Measurements from ENCODE around the gene ARL4D.

DNA sequence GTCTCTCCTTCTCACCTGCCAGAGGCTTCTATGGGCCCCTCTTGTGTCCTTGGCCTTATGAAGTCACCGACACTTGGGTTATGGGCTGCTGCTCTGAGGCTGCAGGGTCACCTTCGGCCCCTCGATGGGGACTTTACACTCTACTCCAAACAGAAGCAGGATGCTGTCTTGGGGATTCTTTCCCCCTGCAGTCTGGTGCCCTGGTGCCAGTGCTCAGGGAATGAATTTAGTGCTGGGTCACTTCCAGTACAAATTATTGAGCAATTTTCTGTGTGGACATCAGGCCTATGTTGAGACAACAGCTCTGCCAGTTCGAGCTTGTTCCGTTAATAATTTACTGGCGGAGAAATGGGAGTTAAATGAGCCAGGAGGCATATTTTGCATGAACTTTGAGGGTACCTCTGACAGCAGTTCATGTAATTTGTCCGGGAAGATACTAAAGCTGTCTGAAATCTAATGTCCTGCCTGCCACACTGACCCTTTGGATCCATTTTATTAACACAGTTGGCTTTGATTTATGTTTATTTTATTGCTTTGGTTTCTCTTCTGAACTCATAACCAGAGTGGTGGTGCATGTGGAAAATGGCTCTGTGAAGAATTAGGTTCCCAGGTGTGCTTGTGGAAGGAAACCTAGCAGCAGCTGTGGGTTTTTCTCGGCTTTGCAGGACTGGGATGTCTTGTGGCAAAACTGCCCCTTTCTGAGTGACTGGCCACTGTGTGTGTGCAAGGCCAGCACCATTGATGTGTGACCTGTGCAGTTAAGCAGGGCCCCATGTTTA lies 50.9 kb downstream of the ARL4D start:
- TF ChIP-seq CTCF (IDR thresholded peaks at IDR 0.05; ENCODE audit: poor library complexity, severe bottlenecking) (no peak), SMC3 (conservative IDR thresholded peaks at IDR 0.05; ENCODE audit: poor library complexity) (no peak), POLR2AphosphoS5 (IDR thresholded peaks at IDR 0.05) (no peak), EZH2 (IDR thresholded peaks at IDR 0.05; ENCODE audit: borderline replicate concordance, insufficient read depth, low read length, poor library complexity, severe bottlenecking) (no peak), MXI1 (conservative IDR thresholded peaks at IDR 0.05; ENCODE audit: poor library complexity, severe bottlenecking) (no peak)
- TF ChIP-seq, protein P1, sequence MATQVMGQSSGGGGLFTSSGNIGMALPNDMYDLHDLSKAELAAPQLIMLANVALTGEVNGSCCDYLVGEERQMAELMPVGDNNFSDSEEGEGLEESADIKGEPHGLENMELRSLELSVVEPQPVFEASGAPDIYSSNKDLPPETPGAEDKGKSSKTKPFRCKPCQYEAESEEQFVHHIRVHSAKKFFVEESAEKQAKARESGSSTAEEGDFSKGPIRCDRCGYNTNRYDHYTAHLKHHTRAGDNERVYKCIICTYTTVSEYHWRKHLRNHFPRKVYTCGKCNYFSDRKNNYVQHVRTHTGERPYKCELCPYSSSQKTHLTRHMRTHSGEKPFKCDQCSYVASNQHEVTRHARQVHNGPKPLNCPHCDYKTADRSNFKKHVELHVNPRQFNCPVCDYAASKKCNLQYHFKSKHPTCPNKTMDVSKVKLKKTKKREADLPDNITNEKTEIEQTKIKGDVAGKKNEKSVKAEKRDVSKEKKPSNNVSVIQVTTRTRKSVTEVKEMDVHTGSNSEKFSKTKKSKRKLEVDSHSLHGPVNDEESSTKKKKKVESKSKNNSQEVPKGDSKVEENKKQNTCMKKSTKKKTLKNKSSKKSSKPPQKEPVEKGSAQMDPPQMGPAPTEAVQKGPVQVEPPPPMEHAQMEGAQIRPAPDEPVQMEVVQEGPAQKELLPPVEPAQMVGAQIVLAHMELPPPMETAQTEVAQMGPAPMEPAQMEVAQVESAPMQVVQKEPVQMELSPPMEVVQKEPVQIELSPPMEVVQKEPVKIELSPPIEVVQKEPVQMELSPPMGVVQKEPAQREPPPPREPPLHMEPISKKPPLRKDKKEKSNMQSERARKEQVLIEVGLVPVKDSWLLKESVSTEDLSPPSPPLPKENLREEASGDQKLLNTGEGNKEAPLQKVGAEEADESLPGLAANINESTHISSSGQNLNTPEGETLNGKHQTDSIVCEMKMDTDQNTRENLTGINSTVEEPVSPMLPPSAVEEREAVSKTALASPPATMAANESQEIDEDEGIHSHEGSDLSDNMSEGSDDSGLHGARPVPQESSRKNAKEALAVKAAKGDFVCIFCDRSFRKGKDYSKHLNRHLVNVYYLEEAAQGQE (IDR thresholded peaks at IDR 0.05; ENCODE audit: borderline replicate concordance): no peak
